ENCODE results near the gene KHDC4. TPM values are rescaled to one million over a fixed set of nuclear protein-coding genes. Genes with fewer than 3 reads are reported as not detected.

The KHDC4 gene
- total and polyA plus RNA-seq, 9 of the 15 experiments (the other 6 are each of a cell fraction or from before 2014, with no cell fraction given) = 12.1 to 185 (median 65.6) TPM

GRCh38 chr1:155892796-155893195 is 41.4 kb downstream of the KHDC4 start:
- Histone ChIP-seq H3K27ac (ENCODE audit: extremely low read depth, low read depth, low read length) (no peak overlapping the region), H2AFZ (ENCODE audit: low read depth, low read length) (no peak overlapping the region), H3K79me2 (ENCODE audit: control insufficient read depth, insufficient read depth, low read length) (no peaks in the 10 kb centered on the region), H3K4me1 (replicated peaks in 1 of 2; ENCODE audit: control insufficient read depth in 2 of 2, insufficient read depth in 2 of 2, low read length in 2 of 2) (peaks cover 0 to 4% of the 10 kb centered on the region in 2 experiments; a peak in 3 of 5 replicates), H3K36me3 (ENCODE audit: control insufficient read depth, insufficient read depth, low read length) (peaks cover 11% of the 10 kb centered on the region), H4K20me1 (replicated peaks; ENCODE audit: control insufficient read depth, insufficient read depth, low read length) (no peaks in the 10 kb centered on the region), H3K9ac (ENCODE audit: insufficient read depth in 1 of 2, low read depth in 2 of 2, low read length in 2 of 2) (no peak overlapping the region; a peak in 1 of 4 replicates), H3K4me3 (no peak overlapping the region), H3K4me2 (ENCODE audit: insufficient read depth, low read length) (no peak overlapping the region), H3K9me3 (replicated peaks; ENCODE audit: control insufficient read depth, insufficient read depth, low read depth, low read length) (no peaks in the 10 kb centered on the region), H3K9me1 (ENCODE audit: control insufficient read depth, insufficient read depth, low read length) (no peaks in the 10 kb centered on the region), H3K27me3 (ENCODE audit: control insufficient read depth in 2 of 2, insufficient read depth in 2 of 2, low read length in 2 of 2) (no peaks in the 10 kb centered on the region)
- BruUV-seq (replicated peaks) = no TSS peak
- 5% methylated on average over 3 of the region's 3 CpGs for WGBS (ENCODE audit: insufficient coverage, low coverage, missing lambda C conversion rate)
- TF ChIP-seq ID3 (CRISPR knock-in tag; IDR thresholded peaks at IDR 0.05) = no peak
- no peak for TF ChIP-seq ID3 (tag; IDR thresholded peaks at IDR 0.05)
- TF ChIP-seq REST (IDR thresholded peaks at IDR 0.05; ENCODE audit: borderline replicate concordance) = peak; percentile 56
- no peak for TF ChIP-seq REST (CRISPR knock-in tag; IDR thresholded peaks at IDR 0.05; ENCODE audit: low read depth)
- no peak for TF ChIP-seq DNMT1 (IDR thresholded peaks at IDR 0.05)
- 0 out of 2 replicates have a peak, but pooled peaks have one; percentile 22 for TF ChIP-seq FOSL1 (tag; conservative IDR thresholded peaks at IDR 0.05)
- TF ChIP-seq E2F3 (CRISPR knock-in tag; IDR thresholded peaks at IDR 0.05) = no peak
- no peak for DNase-seq (ENCODE audit: extremely low read depth in 1 of 4, low spot score in 3 of 4)
- ChIA-PET CTCF (ENCODE audit: low intra/inter-chr PET ratio) (no interaction called here), POLR2A (interaction anchor here (0.6 to 2.4 kb wide), 6 partner anchors 9 to 152 kb away, joined by 3 to 14 read pairs (median 4); partner anchors contain the start of gene KHDC4)
- intact Hi-C loops (cut with micrococcal nuclease) = no loop called here
- no peak; the same call in 2 of the 3 replicates for ATAC-seq
- no peak for FAIRE-seq
- in situ Hi-C loops (cut with MboI) = no loop called here

All from K562 (cell line).